Mesenchymal stem cell (in vitro differentiated cells and primary cell): Measurements from ENCODE around the gene KCNQ2.

Experiments used
- DNase-seq: peaks from one replicate; pipeline ENCODE4 v3.0.0-alpha.2; 2013
- H2AFZ ChIP-seq: one replicate; pipeline ENCODE4 v1.6.1; 2013; ENCODE audit warnings: low read depth, mild to moderate bottlenecking, control low read depth, inconsistent platforms, low read length, moderate library complexity
- H2AK5ac ChIP-seq: 2 replicates; pipeline ENCODE4 v1.6.1; 2013; ENCODE audit warnings: low read length, moderate library complexity, mild to moderate bottlenecking, inconsistent platforms; ENCODE audit not compliant: severe bottlenecking
- H2BK120ac ChIP-seq: one replicate; pipeline ENCODE4 v1.6.1; 2013; ENCODE audit warnings: low read depth, mild to moderate bottlenecking, inconsistent platforms, low read length, moderate library complexity
- H2BK12ac ChIP-seq, 2 experiments: one replicate each; pipeline ENCODE4 v1.6.1; 2013; ENCODE audit warnings: inconsistent platforms in 2 of 2, low read length in 2 of 2, mild to moderate bottlenecking in 2 of 2, moderate library complexity in 2 of 2, control low read depth in 1 of 2
- H2BK15ac ChIP-seq: one replicate; pipeline ENCODE4 v1.6.1; 2013; ENCODE audit warnings: mild to moderate bottlenecking, low read depth, inconsistent platforms; ENCODE audit not compliant: poor library complexity, severe bottlenecking
- H2BK5ac ChIP-seq: 2 replicates; pipeline ENCODE4 v1.6.1; 2013; ENCODE audit warnings: low read depth, mild to moderate bottlenecking, low read length, control low read depth, inconsistent platforms; ENCODE audit not compliant: poor library complexity, severe bottlenecking
- H3K14ac ChIP-seq, 2 experiments: one replicate each; pipeline ENCODE4 v1.6.1; 2013; ENCODE audit warnings: inconsistent platforms in 2 of 2, low read length in 2 of 2, control low read depth in 1 of 2, mild to moderate bottlenecking in 1 of 2, moderate library complexity in 1 of 2
- H3K18ac ChIP-seq, 2 experiments: one replicate each; pipeline ENCODE4 v1.6.1; 2013; ENCODE audit warnings: inconsistent platforms in 2 of 2, low read length in 2 of 2, control low read depth in 1 of 2, low read depth in 1 of 2, mild to moderate bottlenecking in 1 of 2
- H3K23ac ChIP-seq, 2 experiments: one replicate each; pipeline ENCODE4 v1.6.1; 2013; ENCODE audit warnings: inconsistent platforms in 2 of 2, low read length in 2 of 2, mild to moderate bottlenecking in 2 of 2, moderate library complexity in 2 of 2, control low read depth in 1 of 2
- H3K27ac ChIP-seq: 2 replicates; pipeline ENCODE4 v1.5.1; 2013; ENCODE audit warnings: mild to moderate bottlenecking, moderate library complexity, low read length, control low read depth, inconsistent platforms; ENCODE audit not compliant: poor library complexity, severe bottlenecking
- H3K27me3 ChIP-seq, 2 experiments: 2 replicates each; pipeline versions ENCODE4 v1.6.1 to v1.7.0; 2013; ENCODE audit warnings: low read length in 2 of 2, mild to moderate bottlenecking in 2 of 2, moderate library complexity in 2 of 2, control low read depth in 1 of 2, inconsistent platforms in 1 of 2; ENCODE audit not compliant: control insufficient read depth in 1 of 2, insufficient read depth in 1 of 2
- H3K36me3 ChIP-seq, 2 experiments: 2 replicates each; pipeline versions ENCODE4 v1.6.1 to v1.7.0; 2013; ENCODE audit warnings: low read length in 2 of 2, control low read depth in 1 of 2, inconsistent platforms in 1 of 2, low read depth in 1 of 2, mild to moderate bottlenecking in 1 of 2; ENCODE audit not compliant: insufficient read depth in 2 of 2, control insufficient read depth in 1 of 2
- H3K4ac ChIP-seq, 2 experiments: one replicate each; pipeline ENCODE4 v1.6.1; 2013; ENCODE audit warnings: inconsistent platforms in 2 of 2, low read length in 2 of 2, mild to moderate bottlenecking in 2 of 2, moderate library complexity in 2 of 2, control low read depth in 1 of 2, low read depth in 1 of 2
- H3K4me1 ChIP-seq: 2 replicates; pipeline ENCODE4 v1.6.1; 2013; ENCODE audit warnings: low read depth, low read length, control low read depth; ENCODE audit not compliant: control insufficient read depth, insufficient read depth
- H3K4me2 ChIP-seq: 2 replicates; pipeline ENCODE4 v1.6.1; 2013; ENCODE audit warnings: low read length, mild to moderate bottlenecking, inconsistent platforms; ENCODE audit not compliant: poor library complexity, severe bottlenecking
- H3K4me3 ChIP-seq, 2 experiments: 2 replicates each; pipeline versions ENCODE4 v1.5.1 to v1.7.0; 2013; ENCODE audit warnings: low read length in 2 of 2, mild to moderate bottlenecking in 2 of 2, control low read depth in 1 of 2, low read depth in 1 of 2; ENCODE audit not compliant: insufficient read depth in 1 of 2
- H3K79me1 ChIP-seq: replicated peaks from 2 replicates; pipeline ENCODE4 v1.6.1; 2013; ENCODE audit warnings: mild to moderate bottlenecking, control low read depth, low read length, inconsistent platforms; ENCODE audit not compliant: poor library complexity, severe bottlenecking
- H3K9ac ChIP-seq: 2 replicates; pipeline ENCODE4 v1.7.0; 2013; ENCODE audit warnings: mild to moderate bottlenecking, low read length, moderate library complexity
- H3K9me3 ChIP-seq: 2 replicates; pipeline ENCODE4 v1.7.0; 2013; ENCODE audit warnings: mild to moderate bottlenecking, low read length; ENCODE audit not compliant: control insufficient read depth
- H4K8ac ChIP-seq: one replicate; pipeline ENCODE4 v1.6.1; 2013; ENCODE audit warnings: inconsistent platforms, mild to moderate bottlenecking, low read length, moderate library complexity
- H4K91ac ChIP-seq: one replicate; pipeline ENCODE4 v1.6.1; 2013; ENCODE audit warnings: mild to moderate bottlenecking, low read length, inconsistent platforms
- WGBS: methylation state at CpG from one replicate; pipeline ENCODE4 v1.1.7; 2013; ENCODE audit warnings: mixed read lengths; 5-methylcytosine and 5-hydroxymethylcytosine counted together

KCNQ2 gene

GRCh38 chr20:63361519-63362435 is 110.7 kb downstream of the KCNQ2 start:
- Histone ChIP-seq H3K4me3 (no peak overlapping the region), H3K27me3 (peaks cover 53 to 57% of the 10 kb centered on the region in 2 experiments), H3K23ac (no peak overlapping the region), H3K4ac (no peak overlapping the region), H3K4me1 (peaks cover 6% of the 10 kb centered on the region), H2BK15ac (no peak overlapping the region), H3K27ac (no peak overlapping the region), H3K36me3 (no peaks in the 10 kb centered on the region), H2BK5ac (no peak overlapping the region), H2AK5ac (no peak overlapping the region), H2BK12ac (no peak overlapping the region), H2AFZ (no peak overlapping the region), H4K91ac (no peak overlapping the region), H3K14ac (no peak overlapping the region), H3K79me1 (no peaks in the 10 kb centered on the region), H4K8ac (no peak overlapping the region), H3K18ac (no peak overlapping the region), H3K9ac (no peak overlapping the region), H3K9me3 (no peaks in the 10 kb centered on the region), H2BK120ac (no peak overlapping the region), H3K4me2 (no peak overlapping the region)
- no peak for DNase-seq
- 8% methylated on average over 35 of the region's 50 CpGs for WGBS

- H2BK12ac ChIP-seq: no peak within 1 kb of the TSS
Observed at GRCh38 chr20:63360850-63361518, 111.5 kb downstream of the KCNQ2 start, which contains the start of gene CHRNA4. Gene CHRNA4, minus strand, starts transcription at chr20:63361349. Its CDS starts 184 bp downstream, at chr20:63361165.

GRCh38 chr20:63359937-63360849 is 112.3 kb downstream of the KCNQ2 start:
- Histone ChIP-seq H2AFZ (no peak overlapping the region), H2AK5ac (no peak overlapping the region), H3K14ac (no peak overlapping the region), H3K4ac (no peak overlapping the region), H2BK120ac (no peak overlapping the region), H3K27ac (no peak overlapping the region), H3K4me2 (no peak overlapping the region), H3K18ac (no peak overlapping the region), H3K27me3 (peaks cover 48 to 56% of the 10 kb centered on the region in 2 experiments), H4K8ac (no peak overlapping the region), H4K91ac (no peak overlapping the region), H3K79me1 (no peaks in the 10 kb centered on the region), H3K4me1 (peaks cover 6% of the 10 kb centered on the region), H3K36me3 (no peaks in the 10 kb centered on the region), H3K9ac (no peak overlapping the region), H3K4me3 (no peak overlapping the region), H2BK5ac (no peak overlapping the region), H3K23ac (no peak overlapping the region), H3K9me3 (no peaks in the 10 kb centered on the region), H2BK15ac (no peak overlapping the region), H2BK12ac (no peak overlapping the region)
- no peak for DNase-seq
- 46% methylated on average over 38 of the region's 38 CpGs for WGBS

More at GRCh38 chr20:63360850-63361518, 111.5 kb downstream of the KCNQ2 start, which contains the start of gene CHRNA4:
- no peak within 1 kb of the TSS for H4K91ac ChIP-seq
- H3K23ac ChIP-seq: no peak within 1 kb of the TSS
- no peak within 1 kb of the TSS for H3K14ac ChIP-seq
- no peaks in the 10 kb centered on the region for H3K79me1 ChIP-seq
- H2AFZ ChIP-seq: no peak within 1 kb of the TSS
- H4K8ac ChIP-seq: no peak within 1 kb of the TSS
- peaks cover 51 to 53% of the 10 kb centered on the region in 2 experiments for H3K27me3 ChIP-seq
- no peak within 1 kb of the TSS for H3K4ac ChIP-seq
- H3K9me3 ChIP-seq: no peaks in the 10 kb centered on the region
- H3K9ac ChIP-seq: no peak within 1 kb of the TSS
- H2BK15ac ChIP-seq: no peak within 1 kb of the TSS
- peaks cover 6% of the 10 kb centered on the region for H3K4me1 ChIP-seq
- H3K4me2 ChIP-seq: no peak within 1 kb of the TSS
- H3K4me3 ChIP-seq: no peak within 1 kb of the TSS
- no peak for DNase-seq
- H3K36me3 ChIP-seq: no peaks in the 10 kb centered on the region
- no peak within 1 kb of the TSS for H2BK120ac ChIP-seq
- H3K27ac ChIP-seq: no peak within 1 kb of the TSS
- WGBS: 7% methylated on average over 40 of the region's 79 CpGs
- no peak within 1 kb of the TSS for H3K18ac ChIP-seq
- H2BK5ac ChIP-seq: no peak within 1 kb of the TSS
- no peak within 1 kb of the TSS for H2AK5ac ChIP-seq
